Head of caudate nucleus (tissue), 42 donors: ENCODE measurements around the gene CNTFR.

Experiments
- DNase-seq, 42 donors: peaks; one replicate each; pipeline versions ENCODE4 v3.0.0 to v3.0.0-alpha.2; 2020 to 2021; ENCODE audit warnings: mixed read lengths in 7 of 42
- intact Hi-C: fragments of 100-400 bp; cut with DNase I; formaldehyde crosslinking; loops from one replicate; pipeline ENCODE4 v1.15.0; 2022

CNTFR gene

GRCh38 chr9:34520505-34521385, 68.8 kb downstream of the CNTFR start:
- DNase-seq = no peak
- intact Hi-C loops = no loop called here

- no peak for DNase-seq
- intact Hi-C loops = no loop called here
These were observed 69.4 kb downstream of the CNTFR start for GRCh38 chr9:34520096-34520495.

- intact Hi-C loops = no loop called here
- no peak for DNase-seq
These were observed 70.1 kb downstream of the CNTFR start for GRCh38 chr9:34519321-34520020.

GRCh38 chr9:34518896-34519295, 70.6 kb downstream of the CNTFR start:
- intact Hi-C loops = no loop called here
- DNase-seq = no peak

- peak in 7 of 42 donors; percentile 20 to 47 (median 40) for DNase-seq
- intact Hi-C loops = no loop called here
These were observed 71.4 kb downstream of the CNTFR start for GRCh38 chr9:34518110-34518616.

GRCh38 chr9:34517185-34517584, 72.3 kb downstream of the CNTFR start:
- intact Hi-C loops = no loop called here
- no peak for DNase-seq

GRCh38 chr9:34515959-34516358, 73.6 kb downstream of the CNTFR start:
- intact Hi-C loops = no loop called here
- DNase-seq = no peak

- DNase-seq = no peak
- intact Hi-C loops = no loop called here
These were observed 74.7 kb downstream of the CNTFR start for GRCh38 chr9:34514816-34515215.

- intact Hi-C loops = no loop called here
- DNase-seq = no peak
These were observed 75.1 kb downstream of the CNTFR start for GRCh38 chr9:34514401-34514800.

GRCh38 chr9:34513567-34514214, 75.8 kb downstream of the CNTFR start:
- intact Hi-C loops = no loop called here
- peak in 19 of 42 donors; percentile 27 to 78 (median 54) for DNase-seq

- intact Hi-C loops = no loop called here
- peak in 17 of 42 donors; percentile 23 to 74 (median 50) for DNase-seq
These were observed 77.1 kb downstream of the CNTFR start for GRCh38 chr9:34512131-34513078.

- intact Hi-C loops = no loop called here
- DNase-seq = no peak
These were observed 78.7 kb downstream of the CNTFR start for GRCh38 chr9:34510497-34511468.

- DNase-seq = peak in 2 of 42 donors; percentile 21 to 22
- intact Hi-C loops = no loop called here
These were observed 80.6 kb downstream of the CNTFR start for GRCh38 chr9:34508951-34509350.

- DNase-seq = peak in 1 of 42 donors; percentile 25
- intact Hi-C loops = no loop called here
These were observed 81.1 kb downstream of the CNTFR start for GRCh38 chr9:34508463-34508862.

- intact Hi-C loops = no loop called here
- no peak for DNase-seq
These were observed 81.6 kb downstream of the CNTFR start for GRCh38 chr9:34507966-34508365.

GRCh38 chr9:34507556-34507955, 82.0 kb downstream of the CNTFR start:
- DNase-seq = peak in 2 of 42 donors; percentile 5 to 8
- intact Hi-C loops = no loop called here

- peak in 3 of 42 donors; percentile 18 to 42 (median 39) for DNase-seq
- intact Hi-C loops = no loop called here
These were observed 82.9 kb downstream of the CNTFR start for GRCh38 chr9:34506623-34507022.
